ENCODE results near the gene ZNF565. TPM values are rescaled to one million over a fixed set of nuclear protein-coding genes. Genes with fewer than 3 reads are reported as not detected.
"Not testable (repeated sequence)": the region's sequence is repeated elsewhere in the genome, so short reads cannot be mapped to it uniquely, and the experiment has no call there.

Gene ZNF565
- total RNA-seq, 4 donors from 2014 or later = 7.2 to 13.1 (median 7.4) TPM

DNA sequence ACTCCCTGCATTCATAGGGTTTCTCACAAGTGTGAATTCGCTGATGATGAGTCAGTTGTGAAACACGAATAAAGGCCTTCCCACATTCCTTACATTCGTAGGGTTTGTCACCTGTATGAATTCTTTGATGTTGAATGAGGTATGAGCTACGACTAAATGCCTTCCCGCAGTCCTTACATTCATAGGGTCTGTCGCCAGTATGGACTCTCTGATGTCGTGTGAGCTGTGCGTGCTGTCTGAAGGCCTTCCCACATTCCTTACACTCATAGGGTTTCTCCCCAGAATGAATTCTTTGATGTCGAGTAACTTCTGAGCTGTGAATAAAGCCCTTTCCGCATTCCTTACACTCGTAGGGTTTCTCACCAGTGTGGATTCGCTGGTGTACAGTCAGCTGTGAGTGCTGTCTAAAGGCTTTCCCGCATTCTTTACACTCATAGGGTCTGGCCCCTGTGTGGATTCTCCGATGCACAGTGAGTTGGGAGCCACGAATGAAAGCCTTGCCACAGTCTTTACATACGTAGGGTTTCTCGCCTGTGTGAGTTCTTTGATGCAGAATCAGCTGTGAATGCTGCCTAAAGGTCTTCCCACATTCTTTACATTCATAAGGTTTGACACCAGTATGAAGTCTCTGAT is 31.7 kb downstream of the ZNF565 start:
- intact Hi-C loops (cut with DNase I) = no loop called here
- H3K4me3 ChIP-seq (replicated peaks in 1 of 3) = no peak overlapping the region
- WGBS, 2 donors = 87 to 89% methylated on average over 17 of the region's 17 CpGs
- H3K27me3 ChIP-seq = no peaks in the 10 kb centered on the region
- no peak overlapping the region for H3K27ac ChIP-seq
- H3K4me1 ChIP-seq = no peaks in the 10 kb centered on the region
- TF ChIP-seq, protein P1, sequence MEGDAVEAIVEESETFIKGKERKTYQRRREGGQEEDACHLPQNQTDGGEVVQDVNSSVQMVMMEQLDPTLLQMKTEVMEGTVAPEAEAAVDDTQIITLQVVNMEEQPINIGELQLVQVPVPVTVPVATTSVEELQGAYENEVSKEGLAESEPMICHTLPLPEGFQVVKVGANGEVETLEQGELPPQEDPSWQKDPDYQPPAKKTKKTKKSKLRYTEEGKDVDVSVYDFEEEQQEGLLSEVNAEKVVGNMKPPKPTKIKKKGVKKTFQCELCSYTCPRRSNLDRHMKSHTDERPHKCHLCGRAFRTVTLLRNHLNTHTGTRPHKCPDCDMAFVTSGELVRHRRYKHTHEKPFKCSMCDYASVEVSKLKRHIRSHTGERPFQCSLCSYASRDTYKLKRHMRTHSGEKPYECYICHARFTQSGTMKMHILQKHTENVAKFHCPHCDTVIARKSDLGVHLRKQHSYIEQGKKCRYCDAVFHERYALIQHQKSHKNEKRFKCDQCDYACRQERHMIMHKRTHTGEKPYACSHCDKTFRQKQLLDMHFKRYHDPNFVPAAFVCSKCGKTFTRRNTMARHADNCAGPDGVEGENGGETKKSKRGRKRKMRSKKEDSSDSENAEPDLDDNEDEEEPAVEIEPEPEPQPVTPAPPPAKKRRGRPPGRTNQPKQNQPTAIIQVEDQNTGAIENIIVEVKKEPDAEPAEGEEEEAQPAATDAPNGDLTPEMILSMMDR (IDR thresholded peaks at IDR 0.05) = no peak
- TF ChIP-seq POLR2A (IDR thresholded peaks at IDR 0.05) = no peak
- H3K9me3 ChIP-seq = no peaks in the 10 kb centered on the region
- no peak for DNase-seq
- H3K36me3 ChIP-seq = peaks cover 10 to 14% of the 10 kb centered on the region in 2 donors

DNA sequence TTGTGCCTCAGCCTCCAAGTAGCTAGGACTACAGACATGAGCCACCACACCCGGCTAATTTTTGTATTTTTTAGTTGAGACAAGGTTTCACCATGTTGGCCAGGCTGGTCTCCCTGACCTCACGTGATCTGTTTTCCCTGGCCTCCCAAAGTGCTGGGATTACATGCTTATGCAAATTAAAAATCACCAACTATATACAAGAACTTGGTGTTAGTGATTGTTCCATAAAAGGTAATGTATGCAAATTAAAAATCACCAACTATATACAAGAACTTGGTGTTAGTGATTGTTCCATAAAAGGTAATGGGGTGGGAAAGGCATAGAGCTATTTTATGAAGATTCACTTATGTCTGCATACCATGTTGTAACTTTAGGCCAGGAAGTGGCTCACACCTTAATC is 35.4 kb downstream of the ZNF565 start:
- DNase-seq; intact Hi-C loops (cut with DNase I): not testable (repeated sequence)

DNA sequence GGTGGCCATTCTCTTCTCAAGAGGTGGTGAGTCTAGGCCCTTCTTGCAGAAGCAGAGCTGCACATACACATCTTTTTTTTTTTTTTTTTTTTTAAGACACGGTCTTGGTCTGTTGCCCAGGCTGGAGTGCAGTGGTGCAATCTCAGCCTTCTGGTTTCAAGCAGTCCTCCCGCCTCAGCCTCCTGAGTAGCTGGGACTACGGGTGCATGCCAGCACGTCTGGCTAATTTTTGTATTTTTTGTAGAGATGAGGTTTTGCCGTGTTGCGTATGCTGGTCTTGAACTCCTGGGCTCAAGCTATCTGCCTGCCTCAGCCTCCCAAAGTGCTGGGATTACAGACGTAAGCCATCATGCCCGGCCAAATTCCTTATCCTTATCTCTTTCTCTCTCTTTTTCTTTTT is 40.6 kb downstream of the ZNF565 start:
- 72 to 74% methylated on average over 8 of the region's 8 CpGs for WGBS, 2 donors
- intact Hi-C loops (cut with DNase I) = loop anchor here (2.0 kb wide), 1 partner anchor 47 kb away; no protein-coding TSS in a partner anchor
- not testable (repeated sequence) for H3K36me3 ChIP-seq; H3K27ac ChIP-seq; DNase-seq; H3K9me3 ChIP-seq; H3K4me1 ChIP-seq; H3K4me3 ChIP-seq (replicated peaks in 1 of 3); H3K27me3 ChIP-seq

More for the DNA sequence above, 35.4 kb downstream of the ZNF565 start:
- H3K4me1 ChIP-seq; H3K4me3 ChIP-seq (replicated peaks in 1 of 3); H3K27ac ChIP-seq; H3K27me3 ChIP-seq; H3K9me3 ChIP-seq: not testable (repeated sequence)
- peaks cover 10 to 14% of the 10 kb centered on the region in 2 donors for H3K36me3 ChIP-seq
- 38 to 52% methylated on average over 2 of the region's 2 CpGs for WGBS, 2 donors

DNA sequence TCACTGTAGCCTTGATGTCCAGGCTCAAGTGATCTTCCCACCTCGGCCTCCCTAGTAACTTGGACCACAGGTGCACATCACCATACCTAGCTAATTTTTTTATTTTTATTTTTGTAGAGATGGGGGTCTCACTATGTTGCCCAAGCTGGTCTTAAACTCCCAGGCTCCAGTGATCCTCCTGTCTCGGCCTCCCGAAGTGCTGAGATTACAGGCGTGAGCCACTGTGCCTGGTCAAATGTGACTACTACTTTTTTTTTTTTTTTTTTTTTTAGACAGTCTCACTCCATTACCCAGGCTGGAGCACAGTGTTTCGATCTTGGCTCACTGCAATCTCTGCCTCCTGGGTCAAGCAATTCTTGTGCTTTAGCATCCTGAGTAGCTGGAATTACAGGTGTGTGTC is 41.6 kb downstream of the ZNF565 start:
- peaks cover 6 to 10% of the 10 kb centered on the region in 2 donors for H3K4me1 ChIP-seq
- no peaks in the 10 kb centered on the region for H3K9me3 ChIP-seq
- no peaks in the 10 kb centered on the region for H3K36me3 ChIP-seq
- H3K4me3 ChIP-seq (replicated peaks in 1 of 3) = no peak overlapping the region
- no peak for TF ChIP-seq POLR2A (IDR thresholded peaks at IDR 0.05)
- intact Hi-C loops (cut with DNase I) = loop anchor here (2.0 kb wide), 1 partner anchor 46 kb away; no protein-coding TSS in a partner anchor
- H3K27ac ChIP-seq = no peak overlapping the region
- DNase-seq = no peak
- 85 to 97% methylated on average over 5 of the region's 5 CpGs for WGBS, 2 donors
- H3K27me3 ChIP-seq = no peaks in the 10 kb centered on the region

DNA sequence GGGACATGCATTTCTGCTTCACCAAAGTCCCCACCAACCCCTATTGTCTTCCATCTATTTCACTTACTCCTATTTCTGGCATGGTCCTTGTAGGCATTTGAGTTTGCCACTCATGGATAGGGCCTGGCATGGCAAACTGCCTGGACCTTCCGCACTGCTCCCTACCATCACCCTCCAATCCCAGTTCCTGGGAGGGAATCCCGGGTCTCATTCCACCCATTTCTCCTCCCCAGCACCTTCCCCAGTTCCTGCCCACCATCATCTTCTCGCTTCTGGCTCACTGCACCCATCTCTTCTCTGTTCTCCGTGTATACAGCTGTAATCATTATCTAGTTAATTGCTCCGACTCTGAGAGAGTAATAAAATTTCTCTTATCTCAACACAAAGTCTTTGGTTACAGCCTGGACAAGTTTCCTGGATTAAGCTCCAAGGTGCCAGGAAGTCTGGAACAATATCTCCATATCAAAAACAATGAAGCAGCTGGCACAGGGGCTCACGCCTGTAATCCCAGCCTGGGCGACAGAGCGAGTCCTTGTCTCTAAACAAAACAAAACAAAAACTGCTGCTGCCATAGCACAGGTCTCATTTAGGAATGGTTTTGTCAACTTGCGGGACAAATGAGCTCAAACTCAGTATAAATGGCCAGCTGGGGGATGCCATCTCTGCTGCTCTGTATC is 45.2 kb downstream of the ZNF565 start:
- WGBS, 2 donors = 50 to 54% methylated on average over 9 of the region's 9 CpGs
- no peak overlapping the region for H3K4me3 ChIP-seq (replicated peaks in 1 of 3)
- no peaks in the 10 kb centered on the region for H3K36me3 ChIP-seq
- TF ChIP-seq, protein P1 (IDR thresholded peaks at IDR 0.05) = no peak
- no peak for TF ChIP-seq POLR2A (IDR thresholded peaks at IDR 0.05)
- intact Hi-C loops (cut with DNase I) = no loop called here
- peak; percentile 34 to 37 for DNase-seq
- peaks cover 6 to 10% of the 10 kb centered on the region in 2 donors for H3K4me1 ChIP-seq
- no peaks in the 10 kb centered on the region for H3K27me3 ChIP-seq
- H3K27ac ChIP-seq = peak overlapping the region in 2 of 3 donors; percentile 1 to 63
- H3K9me3 ChIP-seq = no peaks in the 10 kb centered on the region

DNA sequence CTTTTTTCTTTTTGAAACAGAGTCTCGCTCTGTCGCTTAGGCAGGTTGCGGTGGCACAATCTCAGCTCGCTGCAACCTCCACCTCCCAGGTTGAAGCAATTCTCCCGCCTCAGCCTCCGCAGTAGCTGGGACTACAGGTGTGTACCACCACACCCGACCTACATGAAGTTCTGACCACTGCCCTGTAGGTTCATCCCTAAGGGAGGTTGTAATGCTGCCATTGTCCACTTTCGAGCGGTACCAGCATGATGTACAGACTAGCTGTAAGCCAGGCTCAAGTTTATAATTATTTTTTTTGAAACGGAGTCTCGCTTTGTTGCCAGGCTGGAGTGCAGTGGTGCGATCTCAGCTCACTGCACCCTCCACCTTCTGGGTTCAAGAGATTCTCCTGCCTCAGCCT is 50.7 kb downstream of the ZNF565 start:
- Histone ChIP-seq H3K36me3 (no peaks in the 10 kb centered on the region), H3K4me1 (no peaks in the 10 kb centered on the region), H3K9me3 (no peaks in the 10 kb centered on the region), H3K27ac (no peak overlapping the region), H3K27me3 (no peaks in the 10 kb centered on the region), H3K4me3 (replicated peaks in 1 of 3) (no peak overlapping the region)
- no peak for TF ChIP-seq POLR2A (IDR thresholded peaks at IDR 0.05)
- TF ChIP-seq, protein P1 (IDR thresholded peaks at IDR 0.05) = no peak
- no peak for DNase-seq
- 97 to 98% methylated on average over 12 of the region's 12 CpGs for WGBS, 2 donors
- intact Hi-C loops (cut with DNase I) = no loop called here

Measured in thyroid gland (tissue), 4 donors.